D721Med (cell line): ENCODE measurements around the gene INTS13.

Experiments
- DNase-seq: peaks from one replicate; pipeline ENCODE4 v3.0.0; 2011; ENCODE audit warnings: low spot score; ENCODE audit not compliant: insufficient read length
- FAIRE-seq: peaks from 2 replicates; lab custom pipeline; 2011; peaks lifted over from hg19 to GRCh38; lab: Jason Lieb, UNC
- CTCF ChIP-seq: IDR thresholded peaks from 2 replicates; pipeline ENCODE4 v1.5.1; 2012; ENCODE audit warnings: mild to moderate bottlenecking, control low read depth; ENCODE audit not compliant: insufficient read depth; ENCODE audit errors: missing control alignments

INTS13 gene

GRCh38 chr12:26880625-26881024 is 57.2 kb downstream of the INTS13 start:
- FAIRE-seq: no peak
- no peak for TF ChIP-seq CTCF

GRCh38 chr12:26878661-26879119 is 59.1 kb downstream of the INTS13 start:
- DNase-seq (no peak), FAIRE-seq (no peak)
- no peak for TF ChIP-seq CTCF

More at GRCh38 chr12:26880625-26881024, 57.2 kb downstream of the INTS13 start:
- DNase-seq: no peak

GRCh38 chr12:26874501-26875296 is 63.1 kb downstream of the INTS13 start:
- DNase-seq (no peak), FAIRE-seq (no peak)
- no peak for TF ChIP-seq CTCF

GRCh38 chr12:26872625-26873024 is 65.2 kb downstream of the INTS13 start:
- DNase-seq (no peak), FAIRE-seq (no peak)
- TF ChIP-seq CTCF: no peak

GRCh38 chr12:26871985-26872384 is 65.8 kb downstream of the INTS13 start:
- no peak for DNase-seq
- no peak for TF ChIP-seq CTCF
- no peak for FAIRE-seq

GRCh38 chr12:26870491-26871419 is 67.0 kb downstream of the INTS13 start:
- TF ChIP-seq CTCF: no peak
- DNase-seq (no peak), FAIRE-seq (no peak)
